Muscle of back (tissue), 11 donors: ENCODE data around the gene HECTD4. TPM values are rescaled to one million over a fixed set of nuclear protein-coding genes. Genes with fewer than 3 reads are reported as not detected.
"Not testable (repeated sequence)": the region's sequence is repeated elsewhere in the genome, so short reads cannot be mapped to it uniquely, and the experiment has no call there.

Source experiments
- DNase-seq, 3 donors: peaks; one replicate each; pipeline versions ENCODE4 v3.0.0 to v3.0.0-alpha.2; 2013
- polyA plus RNA-seq, 10 donors: library from polyadenylated mRNA; unstranded; fragments of 120-200 nt; gene quantifications; one replicate each; pipeline ENCODE4 v1.2.1, GENCODE V29; 2013; ENCODE audit not compliant: insufficient read length in 10 of 10

HECTD4 gene
- polyA plus RNA-seq, 10 donors: 33.9 to 73.0 (median 51.4) TPM

GRCh38 chr12:112275207-112275606, 107.0 kb downstream of the HECTD4 start:
- no peak for DNase-seq

- no peak for DNase-seq
These were observed 111.6 kb downstream of the HECTD4 start for GRCh38 chr12:112270673-112271072.

- no peak for DNase-seq
These were observed 115.8 kb downstream of the HECTD4 start for GRCh38 chr12:112266473-112266872.

GRCh38 chr12:112261559-112261958, 120.7 kb downstream of the HECTD4 start:
- DNase-seq: no peak

GRCh38 chr12:112258926-112259325, 123.3 kb downstream of the HECTD4 start:
- no peak for DNase-seq

GRCh38 chr12:112256780-112257179, 125.5 kb downstream of the HECTD4 start:
- no peak for DNase-seq

GRCh38 chr12:112252184-112252583, 130.0 kb downstream of the HECTD4 start:
- no peak for DNase-seq

- DNase-seq: not testable (repeated sequence)
These were observed 137.3 kb downstream of the HECTD4 start for GRCh38 chr12:112244902-112245301.

- no peak for DNase-seq
These were observed 138.7 kb downstream of the HECTD4 start for GRCh38 chr12:112243255-112244110.

GRCh38 chr12:112241176-112241575, 141.1 kb downstream of the HECTD4 start:
- no peak for DNase-seq

GRCh38 chr12:112239881-112240280, 142.3 kb downstream of the HECTD4 start:
- no peak for DNase-seq

- no peak for DNase-seq
These were observed 143.2 kb downstream of the HECTD4 start for GRCh38 chr12:112239020-112239419.

GRCh38 chr12:112238441-112238840, 143.8 kb downstream of the HECTD4 start:
- no peak for DNase-seq

GRCh38 chr12:112236786-112237185, 145.4 kb downstream of the HECTD4 start:
- no peak for DNase-seq

- DNase-seq: peak in 1 of 3 donors; percentile 3
These were observed 145.8 kb downstream of the HECTD4 start for GRCh38 chr12:112236386-112236785.

GRCh38 chr12:112234303-112234702, 147.9 kb downstream of the HECTD4 start:
- DNase-seq: no peak

GRCh38 chr12:112233242-112233641, 149.0 kb downstream of the HECTD4 start:
- no peak for DNase-seq

- DNase-seq: no peak
These were observed 152.1 kb downstream of the HECTD4 start for GRCh38 chr12:112230136-112230535.

- DNase-seq: no peak
These were observed 155.5 kb downstream of the HECTD4 start for GRCh38 chr12:112226768-112227167.

- DNase-seq: not testable (repeated sequence)
These were observed 161.6 kb downstream of the HECTD4 start for GRCh38 chr12:112220628-112221027.

GRCh38 chr12:112219195-112219594, 163.0 kb downstream of the HECTD4 start:
- DNase-seq: no peak

- no peak for DNase-seq
These were observed 164.1 kb downstream of the HECTD4 start for GRCh38 chr12:112218150-112218549.

GRCh38 chr12:112217647-112218046, 164.6 kb downstream of the HECTD4 start:
- DNase-seq: no peak

GRCh38 chr12:112216223-112216622, 166.0 kb downstream of the HECTD4 start:
- DNase-seq: no peak
